Osteoblast (primary cell): Measurements from ENCODE around the gene SYNE1. TPM values are rescaled to one million over a fixed set of nuclear protein-coding genes. Genes with fewer than 3 reads are reported as not detected.

Experiments used
- DNase-seq: peaks from one replicate; pipeline ENCODE4 v3.0.0; 2011; ENCODE audit warnings: low spot score, mixed read lengths; ENCODE audit not compliant: insufficient read length; ENCODE audit errors: missing footprints
- H2AFZ ChIP-seq: 2 replicates; pipeline ENCODE4 v1.6.0; 2011; ENCODE audit warnings: mild to moderate bottlenecking, low read length
- H3K27ac ChIP-seq: 2 replicates; pipeline ENCODE4 v1.5.1; 2011; ENCODE audit warnings: mild to moderate bottlenecking, low read depth, low read length, moderate library complexity
- H3K27me3 ChIP-seq: 2 replicates; pipeline ENCODE4 v1.6.0; 2012; ENCODE audit warnings: mild to moderate bottlenecking, control low read depth, inconsistent platforms, low read length, moderate library complexity; ENCODE audit not compliant: insufficient read depth
- H3K36me3 ChIP-seq: 2 replicates; pipeline ENCODE4 v1.5.1; 2011; ENCODE audit warnings: mild to moderate bottlenecking, low read length, control low read depth, moderate library complexity; ENCODE audit not compliant: insufficient read depth
- H3K4me1 ChIP-seq: 2 replicates; pipeline ENCODE4 v1.5.1; 2011; ENCODE audit warnings: mild to moderate bottlenecking, low read length, control low read depth, moderate library complexity; ENCODE audit not compliant: insufficient read depth
- H3K4me2 ChIP-seq: 2 replicates; pipeline ENCODE4 v1.6.0; 2011; ENCODE audit warnings: mild to moderate bottlenecking, low read length; ENCODE audit not compliant: insufficient read depth
- H3K4me3 ChIP-seq: fragments of 200-600 bp; sonication (generic); 3 replicates; pipeline ENCODE4 v1.5.1; 2012; ENCODE audit warnings: mild to moderate bottlenecking, low read length, inconsistent platforms; ENCODE audit not compliant: insufficient read depth
- H3K79me2 ChIP-seq: 2 replicates; pipeline ENCODE4 v1.6.0; 2012; ENCODE audit warnings: mild to moderate bottlenecking, low read length, control low read depth, inconsistent platforms; ENCODE audit not compliant: insufficient read depth
- H3K9me3 ChIP-seq: 2 replicates; pipeline ENCODE4 v1.5.1; 2011; ENCODE audit warnings: low read depth, low read length, control low read depth
- H4K20me1 ChIP-seq: 2 replicates; pipeline ENCODE4 v1.6.0; 2012; ENCODE audit warnings: mild to moderate bottlenecking, low read length, control low read depth; ENCODE audit not compliant: insufficient read depth
- total RNA-seq: library from RNA; depleted of rRNA; stranded (reverse); fragments of >200 nt; gene quantifications from 2 replicates; pipeline ENCODE4 v1.2.3, GENCODE V29; 2012
- TF ChIP-seq, protein P1 (sequence below): IDR thresholded peaks from 2 replicates; pipeline ENCODE4 v1.5.1; 2011; ENCODE audit warnings: mild to moderate bottlenecking, low read depth, low read length, moderate library complexity; ENCODE audit errors: extremely low read depth

Gene SYNE1
- total RNA-seq, 1 donor: 240 TPM

DNA sequence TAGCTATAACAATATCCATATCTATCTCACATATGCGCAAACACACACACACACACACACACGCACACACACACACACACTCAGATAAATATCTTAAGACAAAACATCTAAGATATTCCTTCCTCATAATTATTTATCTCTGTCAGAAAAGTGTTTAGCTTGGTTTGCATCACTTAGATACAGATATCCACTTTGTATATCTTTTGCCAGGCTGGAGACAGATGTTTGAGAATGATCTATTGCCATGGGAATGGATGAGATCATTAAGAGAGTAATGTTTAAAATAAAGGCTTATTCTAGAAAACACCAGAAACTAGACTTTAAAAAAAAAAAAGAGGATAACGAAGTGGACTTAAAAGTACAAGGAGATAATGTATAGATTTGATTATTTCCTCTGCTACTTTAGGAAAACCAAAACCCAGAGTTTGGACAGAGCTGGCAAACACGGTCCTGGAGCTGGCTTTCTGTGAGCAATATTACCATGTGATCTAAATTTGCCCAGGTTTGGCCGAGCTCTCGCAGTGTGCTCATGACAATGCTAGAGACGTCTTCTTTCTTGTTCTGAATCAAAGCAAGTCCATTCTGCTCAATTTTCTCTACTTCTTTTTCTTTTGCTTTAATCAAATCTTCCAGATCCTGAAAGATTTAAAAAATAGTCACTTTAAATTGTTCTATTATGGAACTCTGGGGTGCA lies 411.8 kb downstream of the SYNE1 start:
- H2AFZ ChIP-seq: no peak overlapping the region
- no peak for DNase-seq
- no peaks in the 10 kb centered on the region for H3K4me1 ChIP-seq
- H3K79me2 ChIP-seq: no peaks in the 10 kb centered on the region
- H3K36me3 ChIP-seq: peaks cover 63% of the 10 kb centered on the region
- H3K27me3 ChIP-seq: no peaks in the 10 kb centered on the region
- H3K9me3 ChIP-seq: peaks cover 13% of the 10 kb centered on the region
- H4K20me1 ChIP-seq: no peaks in the 10 kb centered on the region
- H3K4me2 ChIP-seq: no peak overlapping the region
- TF ChIP-seq, protein P1, sequence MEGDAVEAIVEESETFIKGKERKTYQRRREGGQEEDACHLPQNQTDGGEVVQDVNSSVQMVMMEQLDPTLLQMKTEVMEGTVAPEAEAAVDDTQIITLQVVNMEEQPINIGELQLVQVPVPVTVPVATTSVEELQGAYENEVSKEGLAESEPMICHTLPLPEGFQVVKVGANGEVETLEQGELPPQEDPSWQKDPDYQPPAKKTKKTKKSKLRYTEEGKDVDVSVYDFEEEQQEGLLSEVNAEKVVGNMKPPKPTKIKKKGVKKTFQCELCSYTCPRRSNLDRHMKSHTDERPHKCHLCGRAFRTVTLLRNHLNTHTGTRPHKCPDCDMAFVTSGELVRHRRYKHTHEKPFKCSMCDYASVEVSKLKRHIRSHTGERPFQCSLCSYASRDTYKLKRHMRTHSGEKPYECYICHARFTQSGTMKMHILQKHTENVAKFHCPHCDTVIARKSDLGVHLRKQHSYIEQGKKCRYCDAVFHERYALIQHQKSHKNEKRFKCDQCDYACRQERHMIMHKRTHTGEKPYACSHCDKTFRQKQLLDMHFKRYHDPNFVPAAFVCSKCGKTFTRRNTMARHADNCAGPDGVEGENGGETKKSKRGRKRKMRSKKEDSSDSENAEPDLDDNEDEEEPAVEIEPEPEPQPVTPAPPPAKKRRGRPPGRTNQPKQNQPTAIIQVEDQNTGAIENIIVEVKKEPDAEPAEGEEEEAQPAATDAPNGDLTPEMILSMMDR: no peak
- no peak overlapping the region for H3K4me3 ChIP-seq
- no peak overlapping the region for H3K27ac ChIP-seq

DNA sequence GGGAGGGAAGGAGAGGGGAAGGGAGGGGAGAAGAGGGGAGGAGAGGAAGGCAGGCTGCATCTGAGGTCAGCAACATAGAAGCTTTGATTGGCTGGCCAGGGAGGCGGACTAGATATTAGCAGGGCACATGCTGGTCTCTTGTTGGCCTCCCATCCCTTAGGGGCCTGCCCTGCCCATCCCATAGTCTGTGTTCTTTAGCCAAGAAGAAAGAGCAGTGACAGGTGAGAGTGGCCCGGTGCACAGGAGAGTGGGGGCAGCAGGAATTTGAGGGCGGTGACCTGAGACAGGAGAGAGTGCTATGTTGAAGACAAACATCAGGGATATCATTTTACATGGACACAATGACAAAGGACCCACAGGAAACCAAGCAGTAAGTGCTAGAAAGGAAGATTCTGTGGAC lies 413.5 kb downstream of the SYNE1 start:
- TF ChIP-seq, protein P1: no peak
- peaks cover 13% of the 10 kb centered on the region for H3K9me3 ChIP-seq
- no peak overlapping the region for H3K27ac ChIP-seq
- no peaks in the 10 kb centered on the region for H3K4me1 ChIP-seq
- H3K4me2 ChIP-seq: no peak overlapping the region
- no peak overlapping the region for H2AFZ ChIP-seq
- no peaks in the 10 kb centered on the region for H3K27me3 ChIP-seq
- peaks cover 66% of the 10 kb centered on the region for H3K36me3 ChIP-seq
- H4K20me1 ChIP-seq: no peaks in the 10 kb centered on the region
- H3K4me3 ChIP-seq: no peak overlapping the region
- no peaks in the 10 kb centered on the region for H3K79me2 ChIP-seq
- no peak for DNase-seq

DNA sequence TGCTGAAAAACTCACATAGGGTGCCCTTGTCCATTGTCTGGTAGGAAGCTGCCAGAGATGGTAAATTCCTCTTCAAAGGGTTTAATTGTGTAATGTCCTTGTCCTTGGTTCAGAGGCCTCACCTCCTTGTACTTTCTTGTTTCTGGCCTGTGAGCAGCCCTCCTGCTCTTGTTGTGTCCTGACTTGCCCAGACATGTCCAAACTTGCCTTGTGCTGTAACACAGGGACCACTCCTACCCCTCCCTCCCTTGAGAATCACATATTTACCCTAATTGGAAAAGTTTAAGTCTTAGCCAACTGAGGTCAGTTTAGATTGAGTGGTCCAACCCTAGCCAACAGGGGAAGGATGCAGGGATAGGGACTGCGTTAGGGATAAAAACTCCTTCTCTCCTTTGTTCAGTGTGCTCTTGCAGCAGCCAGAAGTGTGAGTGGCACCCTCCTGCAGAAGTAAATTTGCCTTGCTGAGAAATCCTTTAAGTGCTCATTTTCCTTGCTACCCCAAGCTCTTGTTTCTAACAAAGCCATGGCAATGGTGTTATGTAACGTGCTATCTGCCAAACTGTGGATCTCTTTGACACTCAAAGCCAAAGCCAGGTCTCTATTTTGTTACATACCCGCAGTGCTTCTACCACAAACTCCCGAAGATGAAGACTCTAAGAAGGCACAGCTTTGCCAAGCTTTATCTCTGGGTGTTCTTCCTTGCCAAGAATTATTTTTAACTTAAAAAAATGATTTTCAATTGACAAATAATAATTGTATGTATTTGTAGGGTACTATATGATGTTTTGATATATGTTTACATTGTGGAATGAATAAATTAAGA lies 415.1 kb downstream of the SYNE1 start:
- no peak overlapping the region for H3K4me3 ChIP-seq
- TF ChIP-seq, protein P1: no peak
- H3K4me1 ChIP-seq: no peaks in the 10 kb centered on the region
- DNase-seq: no peak
- H3K4me2 ChIP-seq: no peak overlapping the region
- H3K36me3 ChIP-seq: peaks cover 80% of the 10 kb centered on the region
- H2AFZ ChIP-seq: no peak overlapping the region
- H3K79me2 ChIP-seq: no peaks in the 10 kb centered on the region
- H3K27me3 ChIP-seq: no peaks in the 10 kb centered on the region
- no peak overlapping the region for H3K27ac ChIP-seq
- no peaks in the 10 kb centered on the region for H4K20me1 ChIP-seq
- H3K9me3 ChIP-seq: peaks cover 13% of the 10 kb centered on the region

DNA sequence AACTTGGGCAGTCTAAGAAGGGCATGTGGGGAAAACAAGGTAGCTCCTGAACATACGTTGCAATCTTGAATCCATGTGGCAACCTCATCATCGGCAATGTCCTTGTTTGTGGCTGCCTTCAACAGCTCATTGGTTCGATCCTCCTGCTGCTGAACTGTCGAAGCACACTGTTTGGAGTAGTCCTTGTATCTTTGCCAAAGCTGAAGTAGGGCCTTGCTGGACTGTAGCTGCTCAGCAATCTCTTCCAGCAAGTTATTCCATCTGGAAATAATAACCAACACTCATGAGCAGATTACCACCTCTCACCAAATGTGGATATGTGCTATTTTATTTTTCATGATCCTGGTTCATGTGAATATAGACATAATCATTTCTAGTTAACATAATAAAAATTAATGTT lies 416.4 kb downstream of the SYNE1 start:
- H3K4me2 ChIP-seq: no peak overlapping the region
- no peak for DNase-seq
- no peaks in the 10 kb centered on the region for H3K4me1 ChIP-seq
- H3K27ac ChIP-seq: no peak overlapping the region
- H3K27me3 ChIP-seq: no peaks in the 10 kb centered on the region
- no peak overlapping the region for H2AFZ ChIP-seq
- H4K20me1 ChIP-seq: no peaks in the 10 kb centered on the region
- H3K4me3 ChIP-seq: no peak overlapping the region
- TF ChIP-seq, protein P1: no peak
- H3K9me3 ChIP-seq: peaks cover 13% of the 10 kb centered on the region
- H3K36me3 ChIP-seq: peaks cover 84% of the 10 kb centered on the region
- no peaks in the 10 kb centered on the region for H3K79me2 ChIP-seq
